ENCODE measurements around the gene ALDH1A1.

The ALDH1A1 gene

GRCh38 chr9:72914750-72915149, 38.1 kb downstream of the ALDH1A1 start:
- no peak for DNase-seq

- DNase-seq, result no peak
These were observed 39.4 kb downstream of the ALDH1A1 start for GRCh38 chr9:72913382-72914009.

- DNase-seq, result no peak
These were observed 40.1 kb downstream of the ALDH1A1 start for GRCh38 chr9:72912476-72913381.

GRCh38 chr9:72911816-72912215, 41.0 kb downstream of the ALDH1A1 start:
- DNase-seq, result no peak

GRCh38 chr9:72911247-72911775, 41.5 kb downstream of the ALDH1A1 start:
- no peak for DNase-seq

GRCh38 chr9:72909428-72909827, 43.4 kb downstream of the ALDH1A1 start:
- DNase-seq, result no peak

GRCh38 chr9:72907421-72907820, 45.4 kb downstream of the ALDH1A1 start:
- peak in 1 of 3 donors; percentile 23 for DNase-seq

- no peak for DNase-seq
These were observed 46.0 kb downstream of the ALDH1A1 start for GRCh38 chr9:72906810-72907209.

GRCh38 chr9:72905514-72906480, 47.1 kb downstream of the ALDH1A1 start:
- DNase-seq, result no peak

GRCh38 chr9:72904267-72905093, 48.4 kb downstream of the ALDH1A1 start:
- peak in 2 of 3 donors; percentile 13 to 25 for DNase-seq

GRCh38 chr9:72903103-72903502, 49.8 kb downstream of the ALDH1A1 start:
- no peak for DNase-seq

- no peak for DNase-seq
These were observed 50.6 kb downstream of the ALDH1A1 start for GRCh38 chr9:72902268-72902667.

GRCh38 chr9:72899734-72900477, 52.9 kb downstream of the ALDH1A1 start:
- DNase-seq, result no peak

GRCh38 chr9:72898784-72899733, 53.8 kb downstream of the ALDH1A1 start:
- no peak for DNase-seq

GRCh38 chr9:72898360-72898759, 54.5 kb downstream of the ALDH1A1 start:
- DNase-seq, result no peak

GRCh38 chr9:72897069-72897649, 55.7 kb downstream of the ALDH1A1 start:
- DNase-seq, result no peak

- no peak for DNase-seq
These were observed 56.4 kb downstream of the ALDH1A1 start for GRCh38 chr9:72896439-72896838.

GRCh38 chr9:72895122-72895521, 57.7 kb downstream of the ALDH1A1 start:
- no peak for DNase-seq

- no peak for DNase-seq
These were observed 58.5 kb downstream of the ALDH1A1 start for GRCh38 chr9:72894342-72894741.

Measured in suppressor macrophage treated with lipopolysaccharide for 1 hour (primary cell).